Measurements from ENCODE around the gene PGAM1.

GRCh38 chr10:97435211-97435610, 9.2 kb downstream of the PGAM1 start:
- TF ChIP-seq CTCF (IDR thresholded peaks at IDR 0.05) (no peak), POLR2A (IDR thresholded peaks at IDR 0.05) (no peak)

Data from lower leg skin (tissue), 3 donors.